Keratinocyte (primary cell): Measurements from ENCODE around the gene ADAMTS17. TPM values are rescaled to one million over a fixed set of nuclear protein-coding genes. Genes with fewer than 3 reads are reported as not detected.

Experiments used
- DNase-seq: peaks from one replicate; pipeline ENCODE4 v3.0.0-alpha.2; 2011; ENCODE audit warnings: low read depth, missing footprints, low spot score
- FAIRE-seq: peaks from 2 replicates; lab custom pipeline; 2011; peaks lifted over from hg19 to GRCh38; lab: Jason Lieb, UNC
- H2AFZ ChIP-seq: 2 replicates; pipeline ENCODE4 v1.6.0; 2012; ENCODE audit warnings: low read length, control low read depth, inconsistent platforms; ENCODE audit not compliant: control insufficient read depth
- H3K27ac ChIP-seq: 2 replicates; pipeline ENCODE4 v1.5.1; 2011; ENCODE audit warnings: low read length; ENCODE audit not compliant: control insufficient read depth, insufficient read depth
- H3K27me3 ChIP-seq: 3 replicates; pipeline ENCODE4 v1.6.0; 2011; ENCODE audit warnings: low read length; ENCODE audit not compliant: control insufficient read depth, insufficient read depth; ENCODE audit errors: extremely low read depth
- H3K36me3 ChIP-seq, 2 experiments: 2 replicates in 1 of 2; 3 replicates in 1 of 2; pipeline ENCODE4 v1.5.1; 2011; ENCODE audit warnings: low read length in 2 of 2, mild to moderate bottlenecking in 1 of 2; ENCODE audit not compliant: control insufficient read depth in 2 of 2, insufficient read depth in 2 of 2; ENCODE audit errors: extremely low read depth in 1 of 2
- H3K4me1 ChIP-seq: 3 replicates; pipeline ENCODE4 v1.5.1; 2011; ENCODE audit warnings: low read length; ENCODE audit not compliant: control insufficient read depth, insufficient read depth; ENCODE audit errors: extremely low read depth
- H3K4me2 ChIP-seq: 3 replicates; pipeline ENCODE4 v1.6.0; 2011; ENCODE audit warnings: low read depth, low read length; ENCODE audit not compliant: control insufficient read depth, insufficient read depth; ENCODE audit errors: extremely low read depth
- H3K4me3 ChIP-seq, 3 experiments: fragments of 200-600 bp in 1 of 3; sonication (generic) in 1 of 3; 2 replicates in 2 of 3; 3 replicates in 1 of 3; pipeline ENCODE4 v1.5.1; 2011 to 2016; ENCODE audit warnings: low read length in 3 of 3, mild to moderate bottlenecking in 3 of 3, control low read depth in 2 of 3, inconsistent platforms in 1 of 3, low read depth in 1 of 3, mixed read lengths in 1 of 3, mixed run types in 1 of 3, moderate library complexity in 1 of 3; ENCODE audit not compliant: control insufficient read depth in 2 of 3, insufficient read depth in 2 of 3; ENCODE audit errors: extremely low read depth in 1 of 3
- H3K79me2 ChIP-seq: 2 replicates; pipeline ENCODE4 v1.6.0; 2012; ENCODE audit warnings: low read length; ENCODE audit not compliant: control insufficient read depth, insufficient read depth
- H3K9ac ChIP-seq: 3 replicates; pipeline ENCODE4 v1.6.0; 2011; ENCODE audit warnings: low read length; ENCODE audit not compliant: control insufficient read depth, insufficient read depth; ENCODE audit errors: extremely low read depth
- H3K9me1 ChIP-seq: 3 replicates; pipeline ENCODE4 v1.6.0; 2011; ENCODE audit warnings: low read length; ENCODE audit not compliant: control insufficient read depth, insufficient read depth; ENCODE audit errors: extremely low read depth
- H3K9me3 ChIP-seq: 2 replicates; pipeline ENCODE4 v1.5.1; 2012; ENCODE audit warnings: low read depth, low read length; ENCODE audit not compliant: control insufficient read depth
- H4K20me1 ChIP-seq: 3 replicates; pipeline ENCODE4 v1.6.0; 2011; ENCODE audit warnings: low read length; ENCODE audit not compliant: control insufficient read depth, insufficient read depth; ENCODE audit errors: extremely low read depth
- CTCF ChIP-seq, 3 experiments: IDR thresholded peaks in 1 of 3; conservative IDR thresholded peaks in 1 of 3; optimal IDR thresholded peaks in 1 of 3; 2 replicates in 2 of 3; 3 replicates in 1 of 3; pipeline versions ENCODE3 to v1.5.1; 2011; ENCODE audit warnings: low read length in 3 of 3, mild to moderate bottlenecking in 3 of 3, moderate library complexity in 2 of 3, control low read depth in 1 of 3, inconsistent platforms in 1 of 3; ENCODE audit not compliant: insufficient read depth in 2 of 3; ENCODE audit errors: extremely low read depth in 1 of 3
- EZH2 ChIP-seq: IDR thresholded peaks from one replicate; pipeline ENCODE4 v1.6.1; 2012; ENCODE audit warnings: inconsistent platforms, mild to moderate bottlenecking, low read length, moderate library complexity
- dilution Hi-C: fragments of 300-500 bp; cut with MboI; formaldehyde crosslinking; loops from one replicate; pipeline ENCODE4 v1.7.0; 2020; ENCODE audit warnings: low sequenced_read_pairs; ENCODE audit not compliant: extremely low pct_ligation_motif_present
- polyA plus RNA-seq, 5 experiments: library from polyadenylated mRNA; depleted of rRNA in 3 of 5; stranded (reverse) in 3 of 5; stranded (forward) in 1 of 5; unstranded in 1 of 5; fragments of >200 nt; gene quantifications; 1 replicate in 1 of 5; 2 replicates in 3 of 5; 3 replicates in 1 of 5; pipeline versions ENCODE4 v1.2.1 to v1.2.3, GENCODE V29; 2011 to 2012; ENCODE audit warnings: missing spikeins in 2 of 5, low read depth in 1 of 5, low replicate concordance in 1 of 5

The ADAMTS17 gene
- polyA plus RNA-seq, 1 donor (not counting 4 experiments of a cell fraction or from before 2014, with no cell fraction given): 0.18 TPM

GRCh38 chr15:100009372-100009771 is 332.4 kb downstream of the ADAMTS17 start:
- H3K4me1 ChIP-seq: no peaks in the 10 kb centered on the region
- H3K4me2 ChIP-seq: no peak overlapping the region
- no peak overlapping the region for H2AFZ ChIP-seq
- no peaks in the 10 kb centered on the region for H3K9me3 ChIP-seq
- dilution Hi-C loops: no loop called here
- no peak for FAIRE-seq
- no peak for TF ChIP-seq CTCF (optimal IDR thresholded peaks at IDR 0.05 in 1 of 3, IDR thresholded peaks at IDR 0.05 in 1 of 3, conservative IDR thresholded peaks at IDR 0.05 in 1 of 3; ENCODE audit: extremely low read depth in 1 of 3, insufficient read depth in 2 of 3, low read length in 3 of 3)
- TF ChIP-seq EZH2: no peak
- H3K9ac ChIP-seq: no peak overlapping the region
- H3K36me3 ChIP-seq: no peaks in the 10 kb centered on the region
- H3K79me2 ChIP-seq: no peaks in the 10 kb centered on the region
- H3K9me1 ChIP-seq: no peaks in the 10 kb centered on the region
- H4K20me1 ChIP-seq: no peaks in the 10 kb centered on the region
- DNase-seq: no peak
- H3K27ac ChIP-seq: no peak overlapping the region
- no peaks in the 10 kb centered on the region for H3K27me3 ChIP-seq
- no peak overlapping the region for H3K4me3 ChIP-seq

- Histone ChIP-seq H3K27me3 (peaks cover 3% of the 10 kb centered on the region), H3K9ac (no peak overlapping the region), H3K9me3 (no peaks in the 10 kb centered on the region), H4K20me1 (no peaks in the 10 kb centered on the region), H3K4me3 (no peak overlapping the region), H3K79me2 (no peaks in the 10 kb centered on the region), H3K36me3 (no peaks in the 10 kb centered on the region), H3K27ac (no peak overlapping the region), H3K4me1 (no peaks in the 10 kb centered on the region), H3K9me1 (no peaks in the 10 kb centered on the region), H3K4me2 (no peak overlapping the region), H2AFZ (no peak overlapping the region)
- no peak for TF ChIP-seq EZH2
- TF ChIP-seq CTCF (optimal IDR thresholded peaks at IDR 0.05 in 1 of 3, IDR thresholded peaks at IDR 0.05 in 1 of 3, conservative IDR thresholded peaks at IDR 0.05 in 1 of 3; ENCODE audit: extremely low read depth in 1 of 3, insufficient read depth in 2 of 3, low read length in 3 of 3): no peak
- dilution Hi-C loops: no loop called here
- peak; percentile 7 for DNase-seq
- FAIRE-seq: no peak
Measured at GRCh38 chr15:100008258-100008657, 333.5 kb downstream of the ADAMTS17 start.
